Progenitor cell of endocrine pancreas (in vitro differentiated cells): ENCODE measurements around the gene HS3ST3B1. TPM values are rescaled to one million over a fixed set of nuclear protein-coding genes. Genes with fewer than 3 reads are reported as not detected.
A peak's percentile ranks its signal among the peaks of the same experiment; 100 is the strongest.

ENCODE experiments used
- DNase-seq: peaks from one replicate; pipeline ENCODE4 v3.0.0; 2021; ENCODE audit warnings: low spot score; ENCODE audit not compliant: unreplicated experiment
- H3K27ac Mint-ChIP-seq: 2 replicates; pipeline ENCODE4 v1.8.0; 2021; ENCODE audit warnings: mild to moderate bottlenecking, moderate library complexity, mixed read lengths
- H3K27me3 Mint-ChIP-seq: 2 replicates; pipeline ENCODE4 v1.8.0; 2021; ENCODE audit warnings: mixed read lengths
- H3K36me3 Mint-ChIP-seq: 2 replicates; pipeline ENCODE4 v1.8.0; 2022; ENCODE audit warnings: mixed read lengths; ENCODE audit not compliant: insufficient read depth
- H3K4me1 Mint-ChIP-seq: 2 replicates; pipeline ENCODE4 v1.8.0; 2021; ENCODE audit warnings: low read depth, mixed read lengths
- H3K4me3 Mint-ChIP-seq: 2 replicates; pipeline ENCODE4 v1.8.0; 2021; ENCODE audit warnings: low read depth, mild to moderate bottlenecking, moderate library complexity, mixed read lengths
- H3K9me3 Mint-ChIP-seq: 2 replicates; pipeline ENCODE4 v1.8.0; 2021; ENCODE audit warnings: low read depth, mixed read lengths
- CTCF ChIP-seq: fragments of 200-600 bp; sonication (generic); IDR thresholded peaks from one replicate; pipeline ENCODE4 v1.5.0; 2021; ENCODE audit warnings: antibody characterized with exemption, mild to moderate bottlenecking; ENCODE audit not compliant: unreplicated experiment
- total RNA-seq: library from RNA; stranded (reverse); gene quantifications from 2 replicates; pipeline ENCODE4 v1.2.1, GENCODE V29; 2021

The HS3ST3B1 gene
- total RNA-seq, 1 donor from 2014 or later, result 16.7 TPM

- no peak overlapping the region for H3K27ac Mint-ChIP-seq
- H3K4me3 Mint-ChIP-seq, result no peak overlapping the region
- no peak for TF ChIP-seq CTCF
- no peaks in the 10 kb centered on the region for H3K9me3 Mint-ChIP-seq
- peaks cover 22% of the 10 kb centered on the region for H3K4me1 Mint-ChIP-seq
- peaks cover 3% of the 10 kb centered on the region for H3K27me3 Mint-ChIP-seq
- H3K36me3 Mint-ChIP-seq, result peaks cover 16% of the 10 kb centered on the region
- DNase-seq, result no peak
These were observed 10.4 kb downstream of the HS3ST3B1 start for GRCh38 chr17:14311186-14311705.

GRCh38 chr17:14311981-14312380 lies 11.1 kb downstream of the HS3ST3B1 start:
- no peak for DNase-seq
- no peaks in the 10 kb centered on the region for H3K9me3 Mint-ChIP-seq
- no peak overlapping the region for H3K27ac Mint-ChIP-seq
- no peaks in the 10 kb centered on the region for H3K27me3 Mint-ChIP-seq
- no peak for TF ChIP-seq CTCF
- H3K36me3 Mint-ChIP-seq, result peaks cover 16% of the 10 kb centered on the region
- no peak overlapping the region for H3K4me3 Mint-ChIP-seq
- H3K4me1 Mint-ChIP-seq, result peaks cover 29% of the 10 kb centered on the region

GRCh38 chr17:14312522-14312921 lies 11.6 kb downstream of the HS3ST3B1 start:
- DNase-seq, result no peak
- Mint-ChIP-seq H3K27ac (no peak overlapping the region), H3K4me3 (no peak overlapping the region), H3K27me3 (peaks cover 4% of the 10 kb centered on the region), H3K36me3 (peaks cover 16% of the 10 kb centered on the region), H3K9me3 (no peaks in the 10 kb centered on the region), H3K4me1 (peaks cover 32% of the 10 kb centered on the region)
- TF ChIP-seq CTCF, result no peak

GRCh38 chr17:14316126-14316832 lies 15.4 kb downstream of the HS3ST3B1 start:
- Mint-ChIP-seq H3K27ac (no peak overlapping the region), H3K36me3 (peaks cover 16% of the 10 kb centered on the region), H3K9me3 (no peaks in the 10 kb centered on the region), H3K4me1 (peaks cover 29% of the 10 kb centered on the region), H3K27me3 (peaks cover 9% of the 10 kb centered on the region), H3K4me3 (no peak overlapping the region)
- DNase-seq, result no peak
- no peak for TF ChIP-seq CTCF

- H3K4me3 Mint-ChIP-seq, result no peak overlapping the region
- H3K9me3 Mint-ChIP-seq, result no peaks in the 10 kb centered on the region
- H3K4me1 Mint-ChIP-seq, result peaks cover 36% of the 10 kb centered on the region
- peaks cover 9% of the 10 kb centered on the region for H3K27me3 Mint-ChIP-seq
- DNase-seq, result no peak
- no peak for TF ChIP-seq CTCF
- peak overlapping the region; percentile 51 for H3K27ac Mint-ChIP-seq
- H3K36me3 Mint-ChIP-seq, result peaks cover 15% of the 10 kb centered on the region
These were observed 16.5 kb downstream of the HS3ST3B1 start for GRCh38 chr17:14317383-14317782.
